ENCODE results near the gene DAPK2.

The DAPK2 gene

GRCh38 chr15:63895787-63896218, 150.5 kb downstream of the DAPK2 start:
- DNase-seq (ENCODE audit: low read depth in 2 of 2): no peak

GRCh38 chr15:63895194-63895593, 151.1 kb downstream of the DAPK2 start:
- DNase-seq (ENCODE audit: low read depth in 2 of 2): no peak

- DNase-seq (ENCODE audit: low read depth in 2 of 2): no peak
These were observed 151.7 kb downstream of the DAPK2 start for GRCh38 chr15:63894662-63894949.

GRCh38 chr15:63893866-63894661, 152.2 kb downstream of the DAPK2 start:
- no peak for DNase-seq (ENCODE audit: low read depth in 2 of 2)

- DNase-seq (ENCODE audit: low read depth in 2 of 2): peak; percentile 21 to 41
These were observed 153.4 kb downstream of the DAPK2 start for GRCh38 chr15:63892794-63893441.

GRCh38 chr15:63891768-63892133, 154.5 kb downstream of the DAPK2 start:
- no peak for DNase-seq (ENCODE audit: low read depth in 2 of 2)

- peak; percentile 42 to 64 for DNase-seq (ENCODE audit: low read depth in 2 of 2)
These were observed 155.1 kb downstream of the DAPK2 start for GRCh38 chr15:63891079-63891767.

- DNase-seq (ENCODE audit: low read depth in 2 of 2): no peak
These were observed 155.7 kb downstream of the DAPK2 start for GRCh38 chr15:63890617-63891016.

- DNase-seq (ENCODE audit: low read depth in 2 of 2): no peak
These were observed 156.5 kb downstream of the DAPK2 start for GRCh38 chr15:63889831-63890230.

GRCh38 chr15:63888823-63889222, 157.5 kb downstream of the DAPK2 start:
- DNase-seq (ENCODE audit: low read depth in 2 of 2): no peak

- no peak for DNase-seq (ENCODE audit: low read depth in 2 of 2)
These were observed 158.1 kb downstream of the DAPK2 start for GRCh38 chr15:63888146-63888545.

- no peak for DNase-seq (ENCODE audit: low read depth in 2 of 2)
These were observed 158.7 kb downstream of the DAPK2 start for GRCh38 chr15:63887630-63888029.

- DNase-seq (ENCODE audit: low read depth in 2 of 2): no peak
These were observed 161.3 kb downstream of the DAPK2 start for GRCh38 chr15:63884953-63885352.

GRCh38 chr15:63881431-63881830, 164.9 kb downstream of the DAPK2 start:
- DNase-seq (ENCODE audit: low read depth in 2 of 2): no peak

GRCh38 chr15:63880744-63881143, 165.5 kb downstream of the DAPK2 start:
- DNase-seq (ENCODE audit: low read depth in 2 of 2): no peak

GRCh38 chr15:63879995-63880394, 166.3 kb downstream of the DAPK2 start:
- DNase-seq (ENCODE audit: low read depth in 2 of 2): no peak

GRCh38 chr15:63879211-63879610, 167.1 kb downstream of the DAPK2 start:
- no peak for DNase-seq (ENCODE audit: low read depth in 2 of 2)

- no peak for DNase-seq (ENCODE audit: low read depth in 2 of 2)
These were observed 168.5 kb downstream of the DAPK2 start for GRCh38 chr15:63877713-63878271.

- DNase-seq (ENCODE audit: low read depth in 2 of 2): no peak
These were observed 170.1 kb downstream of the DAPK2 start for GRCh38 chr15:63876085-63876662.

- no peak for DNase-seq (ENCODE audit: low read depth in 2 of 2)
These were observed 171.7 kb downstream of the DAPK2 start for GRCh38 chr15:63874616-63875015.

- no peak for DNase-seq (ENCODE audit: low read depth in 2 of 2)
These were observed 173.3 kb downstream of the DAPK2 start for GRCh38 chr15:63872759-63873510.
